ENCODE results near the gene FGF8.

The FGF8 gene

DNA sequence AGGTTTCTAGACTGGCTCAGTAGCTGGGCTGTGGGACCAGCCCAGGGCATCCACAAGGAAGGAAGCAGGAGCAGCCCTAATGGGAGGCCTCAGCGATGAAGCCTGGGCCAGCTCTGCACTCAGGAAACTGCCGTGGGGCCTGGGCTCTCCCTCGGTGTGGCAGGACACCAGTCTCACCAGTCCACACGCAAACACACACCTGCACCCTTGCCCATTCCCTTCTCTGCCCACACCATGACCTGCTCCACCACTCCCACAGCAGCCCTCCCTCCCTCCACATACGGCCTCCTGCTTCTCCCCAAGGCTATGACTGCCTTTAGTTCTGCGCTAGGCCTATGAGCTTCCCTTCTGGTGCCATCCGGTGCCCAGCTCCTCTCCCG is 7.1 kb downstream of the FGF8 start:
- DNase-seq (ENCODE audit: low spot score): no peak

GRCh38 chr10:101767966-101768790 is 7.7 kb downstream of the FGF8 start:
- no peak for DNase-seq (ENCODE audit: low spot score)

DNA sequence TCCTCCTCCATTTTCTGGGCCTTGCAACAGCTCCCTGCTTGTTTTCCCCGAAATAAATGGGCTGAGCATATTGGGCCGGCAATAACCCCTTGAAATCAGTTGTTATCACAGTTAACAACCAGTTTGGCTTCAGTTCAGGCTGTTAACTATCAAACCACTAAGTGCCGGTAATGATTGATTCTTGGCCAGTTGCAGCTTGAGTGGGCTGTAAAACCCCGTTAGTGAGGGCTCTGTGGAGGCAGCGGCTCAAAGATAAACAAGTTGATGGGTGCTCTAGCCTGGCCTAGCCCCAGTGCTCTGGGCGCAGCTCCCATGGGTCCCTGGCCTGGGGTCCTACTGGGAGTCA is 8.3 kb downstream of the FGF8 start:
- DNase-seq (ENCODE audit: low spot score): no peak

DNA sequence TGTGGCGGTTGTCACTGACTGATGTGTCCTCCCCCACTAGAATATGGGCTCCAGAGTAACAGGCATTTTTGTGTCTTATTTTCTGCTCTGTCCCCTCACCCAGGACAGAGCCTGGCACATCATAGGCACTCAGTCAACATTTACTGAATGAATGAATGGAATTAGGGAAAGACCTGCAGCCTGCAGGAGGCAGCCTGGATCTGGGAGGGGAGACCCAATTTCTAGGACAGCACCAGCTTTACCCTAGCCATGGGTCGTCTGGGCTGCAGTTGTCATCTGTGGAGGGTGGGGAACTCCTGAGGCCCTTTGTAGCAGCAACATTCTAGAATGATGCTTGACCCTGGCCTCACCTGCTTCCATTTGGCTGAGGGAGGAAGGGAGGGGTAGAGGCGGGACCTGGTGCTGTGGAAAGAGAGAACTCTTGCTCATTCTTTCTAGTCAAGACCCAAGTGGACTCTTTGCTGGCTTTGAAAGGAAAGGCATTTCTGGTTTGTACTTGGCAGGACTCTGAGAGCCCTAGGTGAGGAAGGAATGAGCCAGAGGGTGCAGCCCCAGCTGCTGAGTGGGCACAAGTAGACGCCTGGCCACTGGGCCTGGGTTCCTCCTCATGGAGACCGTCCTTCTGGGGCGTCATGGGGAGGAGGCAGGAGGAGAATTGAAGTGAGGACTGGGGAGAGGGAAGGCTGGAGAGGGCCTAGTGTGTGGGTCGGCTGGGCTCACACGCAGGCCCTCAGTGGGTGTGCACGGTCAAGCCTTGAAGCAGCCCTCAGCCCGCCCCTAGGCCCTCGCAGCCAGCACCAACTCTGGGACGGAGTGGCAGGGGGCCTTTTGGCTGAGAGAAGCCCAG is 8.9 kb downstream of the FGF8 start:
- no peak for DNase-seq (ENCODE audit: low spot score)

- DNase-seq (ENCODE audit: low spot score): no peak
These were observed 9.6 kb downstream of the FGF8 start for GRCh38 chr10:101766306-101766705.

DNA sequence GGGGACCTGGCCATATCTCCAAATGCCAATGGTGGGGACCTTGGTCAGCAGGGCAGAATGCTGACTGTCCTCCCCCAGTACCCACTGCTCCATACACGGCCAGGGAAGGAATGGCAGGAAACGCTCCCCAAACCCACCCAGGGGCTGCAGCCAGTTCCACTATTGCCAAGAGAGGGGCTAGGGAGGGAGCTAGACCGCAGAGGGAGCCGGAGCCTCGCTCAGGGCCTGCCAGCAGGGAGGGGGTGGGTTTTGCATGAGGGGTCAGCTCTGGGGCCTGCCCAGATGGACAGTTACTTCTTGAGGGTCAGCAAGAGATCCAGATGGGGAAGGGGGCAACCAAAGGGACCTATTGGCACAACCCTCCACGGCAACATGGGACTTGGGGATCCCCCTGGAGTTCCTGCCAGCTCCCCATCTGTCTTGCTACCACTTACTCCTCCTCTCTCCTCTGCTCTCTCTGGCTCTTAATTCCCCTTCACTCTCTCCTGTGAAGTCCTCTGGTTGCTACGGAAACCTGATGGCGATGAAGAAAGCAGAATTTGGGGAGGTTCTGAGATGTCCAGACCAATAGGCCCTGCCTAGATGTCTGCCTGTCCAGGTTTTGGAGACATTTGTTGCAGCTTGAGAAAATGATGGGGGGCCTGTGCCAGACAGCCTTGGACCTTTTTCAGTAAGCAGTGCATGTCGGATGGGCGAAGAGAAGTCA is 12.6 kb downstream of the FGF8 start:
- no peak for DNase-seq (ENCODE audit: low spot score)

GRCh38 chr10:101762736-101763135 is 13.2 kb downstream of the FGF8 start:
- no peak for DNase-seq (ENCODE audit: low spot score)

DNA sequence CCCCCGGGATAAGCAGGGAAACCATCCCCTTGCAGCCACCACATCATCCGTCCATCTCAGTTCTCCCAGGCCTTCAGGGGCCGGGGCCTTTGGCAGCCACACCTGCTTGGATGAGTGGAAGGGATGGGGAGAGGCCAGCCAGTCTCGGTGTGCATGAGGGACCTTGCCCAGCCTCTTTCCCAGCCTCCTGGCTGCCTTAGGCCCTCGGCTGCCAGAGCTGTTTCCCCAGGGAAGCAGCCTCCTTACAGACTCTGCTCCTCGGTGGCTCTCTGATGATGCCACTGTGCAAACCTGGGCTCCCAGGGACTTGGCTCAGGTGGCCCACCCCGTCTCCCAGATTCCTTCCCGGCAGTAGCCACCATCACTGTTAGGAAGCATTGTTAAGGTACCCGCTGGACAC is 14.7 kb downstream of the FGF8 start:
- DNase-seq (ENCODE audit: low spot score): no peak

- DNase-seq (ENCODE audit: low spot score): no peak
These were observed 15.4 kb downstream of the FGF8 start for GRCh38 chr10:101760510-101760909.

DNA sequence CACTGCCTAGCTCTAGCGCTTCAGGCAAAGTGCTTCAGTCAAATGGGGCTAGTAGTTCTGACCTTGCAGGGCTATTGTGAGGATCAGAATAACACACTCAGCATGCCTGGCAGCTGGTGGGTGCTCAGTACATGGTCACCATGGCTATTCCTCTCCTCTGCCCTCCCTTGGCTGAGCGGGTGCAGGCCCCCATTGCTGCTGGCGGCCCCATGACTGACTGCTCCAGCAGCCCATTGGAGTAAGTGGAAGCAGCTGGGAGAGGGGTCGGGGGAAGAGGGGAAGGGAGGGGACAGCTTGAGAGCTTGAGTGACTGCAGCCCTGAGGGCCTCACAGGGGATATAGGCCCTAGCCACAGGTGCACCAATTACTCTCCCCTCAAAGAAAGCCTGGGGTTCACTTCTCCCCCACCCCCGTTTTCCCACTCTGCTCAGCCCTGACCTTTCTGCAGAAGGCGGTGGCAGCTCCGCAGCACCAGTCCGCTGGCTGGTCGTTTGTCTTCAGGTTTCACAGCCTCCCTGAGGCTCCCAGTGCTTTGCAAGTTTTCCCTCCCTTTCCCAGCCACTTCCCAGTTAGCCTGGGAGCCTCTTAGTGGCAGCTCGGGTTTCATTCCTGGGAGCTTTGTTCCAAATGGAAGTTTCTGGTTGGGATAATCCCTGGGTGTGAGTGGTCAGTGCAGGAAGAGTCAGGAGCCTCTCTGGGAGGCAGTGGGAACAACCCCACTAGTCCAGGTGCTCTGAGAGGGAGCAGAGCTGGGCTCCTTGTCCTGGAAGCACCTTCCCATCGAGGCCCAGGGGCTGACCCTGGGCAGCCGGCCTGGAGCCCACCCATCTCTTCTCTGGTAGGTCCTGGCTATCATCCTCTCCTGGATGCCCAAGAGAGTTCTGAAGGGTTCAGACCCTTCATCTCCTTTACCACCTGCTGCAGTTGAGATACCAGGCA is 16.3 kb downstream of the FGF8 start:
- DNase-seq (ENCODE audit: low spot score): no peak

- no peak for DNase-seq (ENCODE audit: low spot score)
These were observed 17.1 kb downstream of the FGF8 start for GRCh38 chr10:101758858-101759257.

GRCh38 chr10:101752241-101752640 is 23.7 kb downstream of the FGF8 start:
- DNase-seq (ENCODE audit: low spot score): no peak

- no peak for DNase-seq (ENCODE audit: low spot score)
These were observed 26.6 kb downstream of the FGF8 start for GRCh38 chr10:101749047-101750016.

DNA sequence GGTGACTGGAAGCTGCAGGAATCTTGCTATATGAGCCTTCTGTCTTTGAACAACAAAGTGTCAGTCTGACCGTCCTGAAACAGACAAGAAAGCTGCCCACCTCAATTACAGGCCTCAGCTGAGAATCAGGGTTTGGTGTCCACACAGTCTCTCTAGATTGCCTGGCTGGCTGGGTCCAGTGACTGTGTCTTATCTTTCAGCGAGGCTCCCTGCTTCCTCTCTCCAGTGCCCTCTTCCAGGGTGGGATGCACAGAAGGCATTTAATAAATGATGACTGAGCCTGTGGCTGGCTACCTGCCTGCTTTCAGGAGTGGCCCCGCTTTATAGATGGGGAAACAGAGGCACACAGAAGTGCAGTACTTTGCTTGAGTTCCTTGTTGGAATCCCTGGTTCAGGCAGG is 27.4 kb downstream of the FGF8 start:
- DNase-seq (ENCODE audit: low spot score): no peak

- peak; percentile 8 for DNase-seq (ENCODE audit: low spot score)
These were observed 30.7 kb downstream of the FGF8 start for GRCh38 chr10:101745074-101745696.

DNA sequence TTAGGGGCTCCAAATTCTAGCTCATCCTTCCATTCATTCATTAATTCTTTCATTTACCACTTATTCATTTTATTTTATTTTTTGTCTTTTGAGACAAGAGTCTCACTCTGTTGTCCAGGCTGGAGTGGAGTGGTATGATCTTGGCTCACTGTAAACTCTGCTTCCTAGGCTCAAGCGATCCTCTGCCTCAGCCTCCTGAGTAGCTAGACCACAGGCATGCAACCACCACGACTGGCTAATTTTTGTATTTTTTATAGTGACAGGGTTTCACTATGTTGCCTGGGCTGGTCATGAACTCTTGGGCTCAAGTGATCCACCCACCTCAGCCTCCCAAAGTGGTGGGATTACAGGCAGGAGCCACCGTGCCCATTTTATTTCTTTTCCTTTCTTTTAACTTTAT is 31.6 kb downstream of the FGF8 start:
- no peak for DNase-seq (ENCODE audit: low spot score)

GRCh38 chr10:101741938-101742337 is 34.0 kb downstream of the FGF8 start:
- no peak for DNase-seq (ENCODE audit: low spot score)

DNA sequence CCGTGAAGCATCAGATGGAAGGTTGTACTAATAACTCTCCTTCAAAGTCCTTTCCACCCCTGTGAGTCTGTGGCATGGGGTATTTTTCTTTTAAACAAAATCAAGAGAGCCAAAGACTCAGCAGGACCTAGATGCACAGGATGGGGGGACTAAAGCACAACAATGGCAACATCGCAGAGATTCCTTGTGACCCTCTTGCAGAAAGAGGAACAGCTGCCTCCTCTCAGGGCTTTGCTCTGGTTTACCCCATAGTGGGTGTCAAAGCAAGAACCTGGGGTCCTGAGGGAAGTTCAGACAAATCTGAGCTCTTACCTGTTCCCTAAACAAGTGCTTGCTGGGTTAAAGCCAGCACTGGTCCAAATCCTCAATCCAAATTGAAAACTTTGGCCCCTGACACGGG is 39.2 kb downstream of the FGF8 start:
- no peak for DNase-seq (ENCODE audit: low spot score)

DNA sequence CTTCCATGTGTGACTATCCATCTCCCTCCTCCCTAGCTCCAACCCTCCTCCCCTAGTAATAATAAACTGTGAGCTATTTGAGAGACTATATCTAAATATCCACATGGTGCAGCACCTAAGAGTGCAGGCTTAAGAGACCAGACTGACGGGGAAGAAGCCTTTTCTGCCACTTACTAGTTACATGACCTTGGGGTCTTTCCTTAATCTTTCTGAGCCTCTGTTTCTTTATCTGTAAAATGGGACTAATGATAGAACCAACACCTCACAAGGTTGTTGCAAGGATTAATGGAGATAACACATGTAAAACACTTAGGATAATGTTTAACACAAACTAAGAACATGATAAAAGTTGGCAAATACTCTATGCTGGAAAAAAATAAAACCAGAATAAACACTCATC is 43.8 kb downstream of the FGF8 start:
- DNase-seq (ENCODE audit: low spot score): no peak

DNA sequence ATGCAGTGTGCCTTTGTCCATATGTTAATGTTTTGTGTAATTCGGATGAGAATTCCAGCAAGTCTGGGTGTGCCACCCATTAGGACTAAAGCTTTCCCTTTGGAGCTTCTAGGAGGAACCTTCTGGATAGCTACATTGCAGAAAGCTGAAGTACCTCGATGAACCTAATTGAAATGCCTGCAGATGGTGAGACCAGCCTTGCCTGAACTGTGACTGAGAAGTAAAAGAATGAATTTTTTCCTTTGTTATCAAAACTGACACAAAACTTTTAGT is 49.9 kb downstream of the FGF8 start:
- DNase-seq (ENCODE audit: low spot score): no peak

Measured in kidney tubule cell (primary cell).